NCI-H748 (cell line): ENCODE measurements around the gene OR3A3.
"Not testable (repeated sequence)": the region's sequence is repeated elsewhere in the genome, so short reads cannot be mapped to it uniquely, and the experiment has no call there.

Source experiments
- DNase-seq: peaks from one replicate; lab custom pipeline; 2025; ENCODE audit not compliant: unreplicated experiment; lab: John Stamatoyannopoulos, UW

The OR3A3 gene

DNA sequence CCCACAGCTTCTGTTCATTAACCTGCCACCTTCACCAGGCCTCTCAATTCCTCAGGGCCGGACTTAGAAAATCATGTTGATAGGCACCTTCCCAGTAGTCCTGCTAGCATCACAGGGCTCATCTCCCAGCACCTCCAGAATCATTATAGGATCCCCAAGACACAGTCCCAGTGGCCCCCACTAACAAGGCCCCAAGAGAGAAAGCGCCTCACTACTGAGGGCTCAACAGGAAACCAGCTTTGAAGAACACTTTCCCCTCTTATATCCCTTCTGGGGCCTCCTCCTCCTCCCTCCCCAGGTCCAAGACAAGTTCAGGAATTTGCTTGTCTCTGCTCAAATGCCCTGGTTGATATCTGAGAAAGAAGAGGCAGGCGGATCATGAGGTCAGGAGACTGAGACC lies at the start of gene OR3A3:
Gene OR3A3, plus strand, starts transcription at position 301 of the 400 bp plus-strand sequence.
- DNase-seq, result no peak

- not testable (repeated sequence) for DNase-seq
These were observed 40.0 kb upstream of the OR3A3 start for GRCh38 chr17:3371167-3371566.

GRCh38 chr17:3378321-3378720 lies 32.8 kb upstream of the OR3A3 start:
- no peak for DNase-seq

DNA sequence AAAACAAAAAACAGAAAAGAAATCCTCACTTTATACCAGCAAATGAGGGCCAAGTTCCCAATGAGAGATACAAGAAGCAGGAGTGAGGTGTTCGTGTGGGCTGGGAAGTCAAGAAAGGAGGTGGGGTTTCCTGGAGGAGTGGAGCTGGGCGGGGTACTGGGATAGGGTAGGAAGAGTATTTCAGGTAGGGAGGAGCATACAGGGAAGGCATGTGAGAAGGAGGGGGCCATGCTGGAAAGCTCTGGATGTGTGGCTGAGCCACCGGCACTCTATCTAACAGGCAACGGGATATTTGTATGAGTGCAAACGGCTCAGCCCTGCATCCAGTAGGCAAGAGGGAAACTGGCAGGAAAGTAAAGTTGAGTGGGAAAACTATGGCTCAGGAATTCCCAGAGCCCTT lies 29.2 kb upstream of the OR3A3 start:
- DNase-seq, result no peak

GRCh38 chr17:3385869-3386816 lies 25.0 kb upstream of the OR3A3 start, which contains the start of gene OR3A2:
OR3A2 (minus strand) TSS chr17:3386308.
- no peak for DNase-seq

DNA sequence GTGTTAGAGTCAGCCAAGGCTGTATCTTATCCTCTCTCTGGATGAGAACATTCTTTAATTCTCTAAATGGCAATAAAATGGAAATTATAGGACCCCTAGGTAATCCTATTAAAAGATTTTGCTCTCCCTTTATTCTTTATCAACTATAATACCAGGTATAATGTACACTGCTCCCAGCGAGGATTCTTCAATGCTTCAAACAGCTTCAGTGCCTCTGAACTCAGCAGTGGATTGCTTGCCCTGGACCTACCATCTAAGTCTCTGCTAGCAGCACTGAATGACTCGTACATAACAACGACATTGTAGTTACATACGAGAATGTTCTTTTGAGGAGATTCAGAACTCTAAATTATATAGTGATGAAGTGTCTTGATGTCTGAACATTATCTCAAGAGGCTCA lies 21.4 kb upstream of the OR3A3 start:
- no peak for DNase-seq

GRCh38 chr17:3397801-3398200 lies 13.4 kb upstream of the OR3A3 start:
- not testable (repeated sequence) for DNase-seq

DNA sequence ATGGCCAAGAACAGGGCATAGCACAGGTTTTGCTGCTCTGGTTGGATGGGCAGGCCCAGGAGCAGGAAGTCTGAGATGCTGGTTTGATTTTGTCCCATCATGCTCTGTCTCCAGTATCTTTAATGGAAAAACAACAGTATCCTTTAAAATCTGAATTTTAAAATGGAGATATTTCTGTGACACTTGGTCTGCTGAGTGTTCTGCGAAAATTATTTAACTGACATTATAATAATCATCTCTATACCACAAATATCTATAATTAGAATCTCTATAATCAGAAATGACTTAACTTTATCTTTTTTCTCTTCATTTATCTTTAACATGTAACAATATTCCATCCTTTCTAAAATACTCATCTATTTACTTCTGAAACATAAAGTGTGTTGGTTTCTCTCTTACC lies 12.9 kb upstream of the OR3A3 start, which contains the start of gene OR1E1:
Gene OR1E1, minus strand, starts transcription at position 101 of the 400 bp plus-strand sequence. Its CDS starts 0 bp downstream, at position 101.
- DNase-seq, result no peak

DNA sequence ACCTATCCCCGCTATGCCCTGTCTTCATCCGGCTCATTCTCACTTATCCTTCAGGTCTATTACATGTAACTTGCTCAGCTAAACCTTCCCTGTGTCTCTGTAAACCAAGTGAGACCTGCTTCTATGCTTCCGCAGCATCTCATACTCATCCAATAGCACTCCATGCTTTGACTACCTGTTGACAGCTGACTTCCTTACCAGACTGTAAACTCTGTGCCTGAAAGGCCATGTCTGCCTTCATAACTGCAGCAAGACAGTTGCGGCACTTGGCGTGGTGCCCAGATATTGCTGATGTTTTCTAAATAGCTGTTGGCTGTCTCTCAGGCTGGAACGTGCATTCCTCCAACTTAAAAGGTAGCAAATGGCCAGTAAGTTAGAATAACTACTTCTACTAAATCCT lies 11.1 kb upstream of the OR3A3 start:
- DNase-seq, result peak; percentile 33

DNA sequence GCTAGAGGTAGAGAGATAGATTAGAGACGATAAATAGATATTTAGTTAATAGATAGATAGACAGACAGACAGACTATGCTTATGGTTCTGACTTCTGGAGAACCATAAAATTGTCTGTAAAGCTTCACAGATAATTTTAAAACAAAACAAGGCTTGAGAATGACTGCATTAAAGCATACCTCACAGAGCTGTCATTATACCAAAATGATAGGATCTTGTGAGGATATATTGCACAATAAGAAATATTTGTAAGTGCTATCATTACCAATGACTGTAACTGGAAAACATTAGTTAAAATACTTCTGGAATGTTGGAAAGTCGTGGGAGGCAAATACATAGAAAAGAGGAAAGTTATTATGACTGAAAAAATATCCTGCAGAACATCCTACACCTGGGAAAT lies 9.4 kb upstream of the OR3A3 start:
- no peak for DNase-seq

DNA sequence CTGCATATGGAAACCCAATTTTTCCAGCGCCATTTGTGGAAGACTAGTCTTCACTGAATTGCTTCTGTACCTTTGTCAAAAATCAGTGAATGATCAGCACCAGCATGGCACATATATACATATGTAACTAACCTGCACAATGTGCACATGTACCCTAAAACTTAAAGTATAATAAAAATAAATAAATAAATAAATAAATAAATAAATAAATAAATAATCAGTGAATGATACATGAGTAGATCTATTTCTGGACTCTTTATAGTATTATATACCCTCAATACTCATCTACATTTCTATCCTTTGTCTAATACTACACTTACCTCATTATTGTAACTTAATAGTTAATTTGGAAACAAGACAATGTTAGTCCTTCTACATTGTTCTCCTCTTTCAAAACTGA lies 7.3 kb upstream of the OR3A3 start:
- not testable (repeated sequence) for DNase-seq

DNA sequence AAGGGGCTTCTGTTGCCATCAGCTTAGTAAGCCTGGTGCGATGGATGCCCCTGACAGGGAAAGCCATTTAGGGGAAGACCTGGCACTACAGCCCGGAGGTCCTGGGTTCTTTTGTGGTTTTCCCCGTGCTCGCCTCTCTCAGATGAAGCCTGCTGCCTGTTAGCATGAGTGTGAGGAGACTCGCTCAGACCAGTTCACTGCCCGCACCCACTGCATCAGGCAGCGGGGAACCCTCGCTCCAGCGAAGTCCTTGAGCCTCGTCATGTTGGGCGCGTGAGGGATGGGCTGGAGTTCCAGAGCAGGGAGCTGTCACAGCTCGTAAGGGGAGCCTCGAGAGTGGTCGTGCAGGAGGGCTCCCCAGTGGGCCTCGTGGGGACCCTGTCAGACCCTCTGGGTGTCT lies 1.0 kb downstream of the OR3A3 start:
- not testable (repeated sequence) for DNase-seq

DNA sequence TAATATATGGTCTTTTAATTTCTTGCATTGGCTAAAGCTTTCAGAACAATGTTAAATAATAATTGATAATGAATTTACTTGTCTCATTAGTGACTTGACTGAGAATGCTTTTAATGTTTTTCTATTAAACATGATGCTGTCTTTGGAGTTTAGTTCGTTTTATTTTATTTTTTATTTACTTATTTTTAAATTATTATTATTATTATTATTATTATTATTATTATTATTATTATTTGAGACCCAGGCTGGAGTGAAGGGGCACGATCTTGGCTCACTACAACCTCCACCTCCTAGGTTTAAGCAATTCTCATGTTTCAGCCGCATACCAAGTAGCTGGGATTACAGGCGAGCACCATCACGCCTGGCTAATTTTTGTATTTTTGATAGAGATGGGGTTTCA lies 4.4 kb downstream of the OR3A3 start:
- no peak for DNase-seq

- DNase-seq, result no peak
These were observed 7.1 kb downstream of the OR3A3 start for GRCh38 chr17:3418222-3418621.

- DNase-seq, result not testable (repeated sequence)
These were observed 22.0 kb downstream of the OR3A3 start for GRCh38 chr17:3433215-3433614.

- DNase-seq, result no peak
These were observed 22.6 kb downstream of the OR3A3 start, which contains the start of gene OR1E2 for GRCh38 chr17:3433741-3434140. OR1E2 (minus strand) TSS chr17:3433841; CDS start chr17:3433841, 0 bp downstream.

GRCh38 chr17:3438368-3438767 lies 27.2 kb downstream of the OR3A3 start:
- DNase-seq, result no peak

- no peak for DNase-seq
These were observed 29.3 kb downstream of the OR3A3 start for GRCh38 chr17:3440451-3440850.

DNA sequence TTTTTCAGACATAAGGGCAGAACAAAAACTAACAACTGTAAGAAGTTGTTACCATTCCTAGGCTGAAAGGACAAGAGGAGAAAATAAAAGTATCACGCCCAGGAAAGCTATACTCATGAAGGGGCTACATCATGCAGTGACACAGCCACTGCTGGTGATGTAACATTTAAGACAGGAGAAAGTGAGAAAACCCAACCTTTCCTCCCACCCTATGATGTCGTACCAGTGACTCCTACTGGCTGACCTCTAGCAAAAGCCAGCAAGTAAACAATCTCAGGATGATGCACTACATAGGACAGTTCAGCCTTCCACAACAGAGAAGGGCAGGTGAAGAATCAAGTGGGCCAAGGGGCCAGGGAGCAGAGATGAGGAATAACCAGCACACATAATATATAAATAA lies 36.5 kb downstream of the OR3A3 start:
- peak; percentile 31 for DNase-seq

DNA sequence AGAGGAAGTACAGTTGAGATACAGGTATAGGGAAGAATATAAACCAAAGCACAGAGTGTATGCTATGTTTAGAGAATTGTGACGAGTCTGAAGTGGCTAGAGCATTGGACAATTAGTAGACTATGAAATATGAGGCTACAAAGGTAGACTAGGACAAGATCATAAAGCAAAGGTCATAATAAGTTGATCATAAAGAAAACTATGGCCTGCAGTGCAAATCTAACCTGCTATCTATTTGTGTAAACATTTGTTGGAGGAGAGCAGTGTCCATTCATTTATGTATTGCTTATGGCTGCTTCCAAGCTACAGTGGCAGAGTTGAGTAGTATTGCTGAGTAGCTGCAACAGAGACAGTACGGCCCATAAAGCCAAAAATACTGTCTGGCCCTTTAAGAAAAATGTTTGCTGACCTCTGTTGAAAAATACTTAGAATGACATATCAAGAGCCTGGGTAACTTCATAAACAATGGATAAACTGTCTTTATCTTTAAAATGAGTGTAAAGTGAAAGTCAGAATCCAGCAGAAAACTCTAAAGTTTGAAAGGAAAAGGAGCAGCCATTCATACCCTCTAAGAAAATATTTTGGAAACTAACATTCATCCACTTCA lies 37.0 kb downstream of the OR3A3 start:
- DNase-seq, result no peak

- DNase-seq, result not testable (repeated sequence)
These were observed 55.2 kb downstream of the OR3A3 start for GRCh38 chr17:3466355-3466754.

DNA sequence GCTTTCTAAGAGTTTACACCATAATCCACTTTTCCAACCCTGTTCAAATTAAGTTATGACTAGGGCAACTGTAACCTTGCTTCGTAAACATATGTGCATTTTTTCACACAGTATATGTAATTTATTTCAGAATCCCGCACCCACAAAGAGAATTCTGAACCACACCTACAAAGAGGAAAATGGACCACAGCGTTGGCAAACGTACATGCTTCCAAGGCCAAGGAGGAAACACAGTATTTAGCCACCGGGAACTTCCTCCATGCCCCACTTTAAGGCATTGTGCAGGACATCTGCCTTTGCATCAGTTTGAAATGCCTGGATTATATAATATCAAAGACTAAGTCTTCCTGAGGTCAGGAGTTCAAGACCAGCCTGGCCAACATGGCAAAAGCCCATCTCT lies 58.4 kb downstream of the OR3A3 start:
- no peak for DNase-seq
